Liver (tissue), 9 donors: ENCODE results near the gene FAXDC2. TPM values are rescaled to one million over a fixed set of nuclear protein-coding genes. Genes with fewer than 3 reads are reported as not detected.

Experiments
- DNase-seq: peaks from one replicate; pipeline ENCODE4 v3.0.0-alpha.2; 2017; ENCODE audit warnings: low spot score
- H3K27ac ChIP-seq, 2 donors: one replicate each; pipeline ENCODE4 v1.7.0; 2013; ENCODE audit warnings: inconsistent platforms in 2 of 2, low read length in 2 of 2, control low read depth in 1 of 2, low read depth in 1 of 2, mild to moderate bottlenecking in 1 of 2
- H3K27me3 ChIP-seq, 4 donors: one replicate each; pipeline versions ENCODE4 v1.6.1 to v1.7.0; 2013; ENCODE audit warnings: low read length in 3 of 4, inconsistent platforms in 1 of 4, mild to moderate bottlenecking in 1 of 4, moderate library complexity in 1 of 4; ENCODE audit not compliant: control insufficient read depth in 4 of 4, insufficient read depth in 4 of 4
- H3K36me3 ChIP-seq, 4 donors: one replicate each; pipeline versions ENCODE4 v1.6.1 to v1.7.0; 2013; ENCODE audit warnings: low read length in 3 of 4, mild to moderate bottlenecking in 3 of 4, low read depth in 1 of 4, moderate library complexity in 1 of 4; ENCODE audit not compliant: control insufficient read depth in 4 of 4, insufficient read depth in 3 of 4
- H3K4me1 ChIP-seq, 4 donors: one replicate each; pipeline versions ENCODE4 v1.6.1 to v1.7.0; 2013; ENCODE audit warnings: low read length in 3 of 4, mild to moderate bottlenecking in 3 of 4, moderate library complexity in 1 of 4; ENCODE audit not compliant: control insufficient read depth in 4 of 4, insufficient read depth in 4 of 4
- H3K4me3 ChIP-seq, 3 donors: one replicate each; pipeline versions ENCODE4 v1.6.1 to v1.7.0; 2013; ENCODE audit warnings: low read length in 3 of 3, control low read depth in 1 of 3, low read depth in 1 of 3, mild to moderate bottlenecking in 1 of 3
- H3K9ac ChIP-seq, 2 donors: one replicate each; pipeline ENCODE4 v1.7.0; 2013; ENCODE audit warnings: low read length in 2 of 2, mild to moderate bottlenecking in 2 of 2, moderate library complexity in 2 of 2, control low read depth in 1 of 2, low read depth in 1 of 2
- H3K9me3 ChIP-seq, 4 donors: one replicate each; pipeline versions ENCODE4 v1.6.1 to v1.7.0; 2013; ENCODE audit warnings: low read length in 3 of 4; ENCODE audit not compliant: control insufficient read depth in 4 of 4
- EGR1 ChIP-seq, 2 donors: IDR thresholded peaks; 2 replicates each; pipeline ENCODE4 v1.6.1; 2016 to 2018; ENCODE audit warnings: antibody characterized with exemption in 2 of 2, low read depth in 2 of 2
- FOXA1 ChIP-seq: IDR thresholded peaks from 2 replicates; pipeline ENCODE4 v1.6.1; 2016; ENCODE audit warnings: antibody characterized with exemption
- GABPA ChIP-seq, 2 donors: IDR thresholded peaks in 1 of 2; conservative IDR thresholded peaks in 1 of 2; 2 replicates each; pipeline ENCODE4 v1.6.1; 2016; ENCODE audit warnings: antibody characterized with exemption in 2 of 2, mild to moderate bottlenecking in 1 of 2, moderate library complexity in 1 of 2
- HNF4A ChIP-seq, 2 donors: conservative IDR thresholded peaks; 2 replicates each; pipeline ENCODE4 v1.6.1; 2016; ENCODE audit warnings: antibody characterized with exemption in 2 of 2, mild to moderate bottlenecking in 2 of 2
- HNF4G ChIP-seq: IDR thresholded peaks from 2 replicates; pipeline ENCODE4 v1.6.1; 2016; ENCODE audit warnings: antibody characterized with exemption
- JUND ChIP-seq, 2 donors: IDR thresholded peaks; 2 replicates each; pipeline ENCODE4 v1.6.1; 2016; ENCODE audit warnings: antibody characterized with exemption in 2 of 2
- MAX ChIP-seq: IDR thresholded peaks from 2 replicates; pipeline ENCODE4 v1.6.1; 2016; ENCODE audit warnings: antibody characterized with exemption
- NR2F2 ChIP-seq: IDR thresholded peaks from 2 replicates; pipeline ENCODE4 v1.6.1; 2016; ENCODE audit warnings: antibody characterized with exemption
- RAD21 ChIP-seq, 2 donors: IDR thresholded peaks; 2 replicates each; pipeline ENCODE4 v1.6.1; 2016; ENCODE audit warnings: antibody characterized with exemption in 2 of 2, mild to moderate bottlenecking in 2 of 2
- RXRA ChIP-seq, 2 donors: IDR thresholded peaks; 2 replicates each; pipeline ENCODE4 v1.6.1; 2017 to 2018; ENCODE audit warnings: antibody characterized with exemption in 2 of 2, mild to moderate bottlenecking in 1 of 2
- TAF1 ChIP-seq: conservative IDR thresholded peaks from 2 replicates; pipeline ENCODE4 v1.6.1; 2016; ENCODE audit warnings: antibody characterized with exemption, mild to moderate bottlenecking
- YY1 ChIP-seq: IDR thresholded peaks from 2 replicates; pipeline ENCODE4 v1.6.1; 2016; ENCODE audit warnings: antibody characterized with exemption, mild to moderate bottlenecking
- ZBTB33 ChIP-seq: IDR thresholded peaks from 2 replicates; pipeline ENCODE4 v1.6.1; 2016; ENCODE audit warnings: antibody characterized with exemption
- WGBS: extraction: QIAGEN DNeasy Blood & Tissue Kit; methylation state at CpG from one replicate; pipeline ENCODE4 v1.1.7; 2013; 5-methylcytosine and 5-hydroxymethylcytosine counted together
- polyA plus RNA-seq, 2 donors: library from polyadenylated mRNA; stranded (reverse) in 1 of 2; unstranded in 1 of 2; fragments of 200-250 nt in 1 of 2; fragments of >200 nt in 1 of 2; fragmentation: Nextera tagmentation in 1 of 2; extraction: Ambion mirVana in 1 of 2; gene quantifications; one replicate each; pipeline versions ENCODE4 v1.2.1 to v1.2.3, GENCODE V29; 2013 to 2015
- total RNA-seq, 2 donors: library from RNA; depleted of rRNA; stranded (reverse); fragments of >200 nt; gene quantifications; one replicate each; pipeline ENCODE4 v1.2.3, GENCODE V29; 2014
- TF ChIP-seq, protein P1 (sequence below): IDR thresholded peaks from 2 replicates; pipeline ENCODE4 v1.6.1; 2016; ENCODE audit warnings: antibody characterized with exemption
- TF ChIP-seq, protein P2 (sequence below): IDR thresholded peaks from 2 replicates; pipeline ENCODE4 v1.6.1; 2016; ENCODE audit warnings: antibody characterized with exemption, mild to moderate bottlenecking
- TF ChIP-seq, protein P3 (sequence below): fragments of 150-350 bp; IDR thresholded peaks from 2 replicates; pipeline ENCODE4 v1.5.1; 2017; ENCODE audit warnings: improper control_type of control experiment, low read depth, low read length; ENCODE audit not compliant: missing input control
- donor health status: healthy.
- donor health status: healthy.
- donor health status: healthy.
- donor health status: healthy.
- donor health status: healthy.

Gene FAXDC2
- total and polyA plus RNA-seq, 4 donors = 27.5 to 110 (median 64.5) TPM

DNA sequence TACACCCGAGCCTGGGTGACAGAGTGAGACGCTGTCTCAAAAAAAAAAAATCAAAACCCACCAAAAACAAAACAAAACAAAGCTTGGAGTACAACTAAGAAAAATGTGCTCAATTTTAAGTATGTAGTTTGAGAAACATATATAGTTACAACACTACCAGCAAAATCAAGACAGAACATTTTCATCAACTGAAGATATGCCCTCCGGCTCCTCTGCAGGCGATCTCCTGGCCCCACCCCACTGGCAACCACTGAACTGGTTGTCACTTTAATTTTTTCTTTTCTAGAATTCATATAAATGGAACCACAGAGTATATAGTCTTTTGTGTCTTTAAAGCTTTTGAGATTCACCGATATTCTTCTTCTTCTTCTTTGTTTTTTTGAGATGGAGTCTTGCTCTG lies 43.0 kb upstream of the FAXDC2 start:
- WGBS = 96% methylated on average over 5 of the region's 5 CpGs
- H3K36me3 ChIP-seq = peaks cover 17 to 69% (median 60%) of the 10 kb centered on the region in 4 donors
- H3K27ac ChIP-seq = no peak overlapping the region
- H3K4me3 ChIP-seq = no peak overlapping the region
- no peak for DNase-seq
- no peaks in the 10 kb centered on the region for H3K4me1 ChIP-seq
- TF ChIP-seq HNF4G = no peak
- TF ChIP-seq NR2F2 = no peak
- TF ChIP-seq ZBTB33 = no peak
- no peak for TF ChIP-seq MAX
- no peaks in the 10 kb centered on the region for H3K27me3 ChIP-seq
- no peaks in the 10 kb centered on the region for H3K9me3 ChIP-seq
- H3K9ac ChIP-seq = no peak overlapping the region

DNA sequence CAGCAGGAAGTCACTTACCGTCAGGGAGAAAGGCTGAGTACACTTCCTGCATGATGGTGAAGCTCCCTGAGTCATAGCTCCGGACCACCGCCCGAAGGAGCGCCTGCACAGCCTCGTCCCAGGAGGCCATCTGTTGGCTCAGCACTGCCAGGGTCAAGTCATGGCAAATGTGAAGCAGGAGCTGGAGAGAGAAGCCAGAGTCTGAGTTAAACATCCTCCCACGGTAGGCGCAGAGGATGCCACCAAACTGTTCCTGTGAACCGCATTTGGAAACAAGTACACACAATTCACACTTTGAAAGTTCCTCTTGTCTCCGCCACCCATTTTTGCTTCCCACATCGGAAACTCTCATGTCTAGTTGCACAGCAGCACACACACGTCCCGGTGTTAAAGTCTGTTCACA lies 42.0 kb upstream of the FAXDC2 start:
- Histone ChIP-seq H3K4me1 (no peaks in the 10 kb centered on the region), H3K4me3 (no peak overlapping the region), H3K9ac (no peak overlapping the region), H3K36me3 (peaks cover 16 to 71% (median 62%) of the 10 kb centered on the region in 4 donors), H3K27me3 (no peaks in the 10 kb centered on the region), H3K27ac (no peak overlapping the region), H3K9me3 (peaks cover 0 to 3% (median 0%) of the 10 kb centered on the region in 4 donors)
- DNase-seq = no peak
- TF ChIP-seq MAX (no peak), HNF4G (no peak), JUND (IDR thresholded peaks at IDR 0.05) (no peak), RAD21 (IDR thresholded peaks at IDR 0.05) (no peak), HNF4A (conservative IDR thresholded peaks at IDR 0.05) (no peak), ZBTB33 (no peak), TAF1 (no peak), YY1 (no peak), GABPA (IDR thresholded peaks at IDR 0.05 in 1 of 2, conservative IDR thresholded peaks at IDR 0.05 in 1 of 2) (no peak), RXRA (IDR thresholded peaks at IDR 0.05) (no peak), FOXA1 (no peak), EGR1 (IDR thresholded peaks at IDR 0.05; ENCODE audit: low read depth in 2 of 2) (no peak), NR2F2 (no peak)
- TF ChIP-seq, protein P1, sequence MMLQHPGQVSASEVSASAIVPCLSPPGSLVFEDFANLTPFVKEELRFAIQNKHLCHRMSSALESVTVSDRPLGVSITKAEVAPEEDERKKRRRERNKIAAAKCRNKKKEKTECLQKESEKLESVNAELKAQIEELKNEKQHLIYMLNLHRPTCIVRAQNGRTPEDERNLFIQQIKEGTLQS = no peak
- TF ChIP-seq, protein P2, sequence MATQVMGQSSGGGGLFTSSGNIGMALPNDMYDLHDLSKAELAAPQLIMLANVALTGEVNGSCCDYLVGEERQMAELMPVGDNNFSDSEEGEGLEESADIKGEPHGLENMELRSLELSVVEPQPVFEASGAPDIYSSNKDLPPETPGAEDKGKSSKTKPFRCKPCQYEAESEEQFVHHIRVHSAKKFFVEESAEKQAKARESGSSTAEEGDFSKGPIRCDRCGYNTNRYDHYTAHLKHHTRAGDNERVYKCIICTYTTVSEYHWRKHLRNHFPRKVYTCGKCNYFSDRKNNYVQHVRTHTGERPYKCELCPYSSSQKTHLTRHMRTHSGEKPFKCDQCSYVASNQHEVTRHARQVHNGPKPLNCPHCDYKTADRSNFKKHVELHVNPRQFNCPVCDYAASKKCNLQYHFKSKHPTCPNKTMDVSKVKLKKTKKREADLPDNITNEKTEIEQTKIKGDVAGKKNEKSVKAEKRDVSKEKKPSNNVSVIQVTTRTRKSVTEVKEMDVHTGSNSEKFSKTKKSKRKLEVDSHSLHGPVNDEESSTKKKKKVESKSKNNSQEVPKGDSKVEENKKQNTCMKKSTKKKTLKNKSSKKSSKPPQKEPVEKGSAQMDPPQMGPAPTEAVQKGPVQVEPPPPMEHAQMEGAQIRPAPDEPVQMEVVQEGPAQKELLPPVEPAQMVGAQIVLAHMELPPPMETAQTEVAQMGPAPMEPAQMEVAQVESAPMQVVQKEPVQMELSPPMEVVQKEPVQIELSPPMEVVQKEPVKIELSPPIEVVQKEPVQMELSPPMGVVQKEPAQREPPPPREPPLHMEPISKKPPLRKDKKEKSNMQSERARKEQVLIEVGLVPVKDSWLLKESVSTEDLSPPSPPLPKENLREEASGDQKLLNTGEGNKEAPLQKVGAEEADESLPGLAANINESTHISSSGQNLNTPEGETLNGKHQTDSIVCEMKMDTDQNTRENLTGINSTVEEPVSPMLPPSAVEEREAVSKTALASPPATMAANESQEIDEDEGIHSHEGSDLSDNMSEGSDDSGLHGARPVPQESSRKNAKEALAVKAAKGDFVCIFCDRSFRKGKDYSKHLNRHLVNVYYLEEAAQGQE = no peak
- TF ChIP-seq, protein P3, sequence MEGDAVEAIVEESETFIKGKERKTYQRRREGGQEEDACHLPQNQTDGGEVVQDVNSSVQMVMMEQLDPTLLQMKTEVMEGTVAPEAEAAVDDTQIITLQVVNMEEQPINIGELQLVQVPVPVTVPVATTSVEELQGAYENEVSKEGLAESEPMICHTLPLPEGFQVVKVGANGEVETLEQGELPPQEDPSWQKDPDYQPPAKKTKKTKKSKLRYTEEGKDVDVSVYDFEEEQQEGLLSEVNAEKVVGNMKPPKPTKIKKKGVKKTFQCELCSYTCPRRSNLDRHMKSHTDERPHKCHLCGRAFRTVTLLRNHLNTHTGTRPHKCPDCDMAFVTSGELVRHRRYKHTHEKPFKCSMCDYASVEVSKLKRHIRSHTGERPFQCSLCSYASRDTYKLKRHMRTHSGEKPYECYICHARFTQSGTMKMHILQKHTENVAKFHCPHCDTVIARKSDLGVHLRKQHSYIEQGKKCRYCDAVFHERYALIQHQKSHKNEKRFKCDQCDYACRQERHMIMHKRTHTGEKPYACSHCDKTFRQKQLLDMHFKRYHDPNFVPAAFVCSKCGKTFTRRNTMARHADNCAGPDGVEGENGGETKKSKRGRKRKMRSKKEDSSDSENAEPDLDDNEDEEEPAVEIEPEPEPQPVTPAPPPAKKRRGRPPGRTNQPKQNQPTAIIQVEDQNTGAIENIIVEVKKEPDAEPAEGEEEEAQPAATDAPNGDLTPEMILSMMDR = no peak
- WGBS = 83% methylated on average over 13 of the region's 13 CpGs
